ENCODE measurements around the gene ARHGAP26.
"Not testable (repeated sequence)": the region's sequence is repeated elsewhere in the genome, so short reads cannot be mapped to it uniquely, and the experiment has no call there.

The ARHGAP26 gene

GRCh38 chr5:142941245-142941644 lies 171.1 kb downstream of the ARHGAP26 start:
- DNase-seq, result no peak

GRCh38 chr5:142942901-142943300 lies 172.7 kb downstream of the ARHGAP26 start:
- DNase-seq, result no peak

- no peak for DNase-seq
Measured at GRCh38 chr5:142944140-142944539, 174.0 kb downstream of the ARHGAP26 start.

- DNase-seq, result no peak
Measured at GRCh38 chr5:142945321-142945720, 175.1 kb downstream of the ARHGAP26 start.

- no peak for DNase-seq
Measured at GRCh38 chr5:142945845-142946244, 175.7 kb downstream of the ARHGAP26 start.

- DNase-seq, result no peak
Measured at GRCh38 chr5:142946547-142947426, 176.6 kb downstream of the ARHGAP26 start.

- DNase-seq, result no peak
Measured at GRCh38 chr5:142947427-142947709, 177.2 kb downstream of the ARHGAP26 start.

- no peak for DNase-seq
Measured at GRCh38 chr5:142952229-142952628, 182.1 kb downstream of the ARHGAP26 start.

GRCh38 chr5:142952871-142953270 lies 182.7 kb downstream of the ARHGAP26 start:
- DNase-seq, result not testable (repeated sequence)

- DNase-seq, result no peak
Measured at GRCh38 chr5:142954455-142954854, 184.3 kb downstream of the ARHGAP26 start.

- no peak for DNase-seq
Measured at GRCh38 chr5:142955628-142956027, 185.5 kb downstream of the ARHGAP26 start.

- no peak for DNase-seq
Measured at GRCh38 chr5:142957528-142957927, 187.4 kb downstream of the ARHGAP26 start.

- DNase-seq, result no peak
Measured at GRCh38 chr5:142958944-142959682, 188.9 kb downstream of the ARHGAP26 start.

GRCh38 chr5:142959683-142960657 lies 189.8 kb downstream of the ARHGAP26 start:
- no peak for DNase-seq

- DNase-seq, result no peak
Measured at GRCh38 chr5:142961440-142962173, 191.4 kb downstream of the ARHGAP26 start.

GRCh38 chr5:142962174-142962533 lies 192.0 kb downstream of the ARHGAP26 start:
- no peak for DNase-seq

GRCh38 chr5:142965258-142966120 lies 195.3 kb downstream of the ARHGAP26 start:
- DNase-seq, result not testable (repeated sequence)

- DNase-seq, result no peak
Measured at GRCh38 chr5:142966121-142966420, 195.9 kb downstream of the ARHGAP26 start.

GRCh38 chr5:142969186-142969585 lies 199.0 kb downstream of the ARHGAP26 start:
- no peak for DNase-seq

- peak; percentile 35 for DNase-seq
Measured at GRCh38 chr5:142969624-142970439, 199.7 kb downstream of the ARHGAP26 start.

Measured in CD4-positive, alpha-beta T cell treated with Interleukin-4 for 4 hours (primary cell).